GM21737 (cell line): ENCODE measurements around the gene CEACAM8.
"Not testable (repeated sequence)": the region's sequence is repeated elsewhere in the genome, so short reads cannot be mapped to it uniquely, and the experiment has no call there.

ENCODE experiments used
- ATAC-seq: cut with Tn5 transposase; IDR thresholded peaks from one replicate; pipeline ENCODE4 v1.9.1; 2021; ENCODE audit warnings: mild to moderate bottlenecking, moderate library complexity; ENCODE audit not compliant: unreplicated experiment

The CEACAM8 gene

GRCh38 chr19:42594617-42595489, at the start of gene CEACAM8:
Gene CEACAM8 (minus strand): TSS chr19:42594924. CDS start chr19:42594828, 96 bp downstream.
- ATAC-seq = no peak

GRCh38 chr19:42639324-42640092, 44.8 kb upstream of the CEACAM8 start:
- ATAC-seq = not testable (repeated sequence)

- ATAC-seq = no peak
Observed at GRCh38 chr19:42635233-42635539, 40.5 kb upstream of the CEACAM8 start.

- ATAC-seq = no peak
Observed at GRCh38 chr19:42634409-42635232, 39.9 kb upstream of the CEACAM8 start.

GRCh38 chr19:42629191-42629590, 34.5 kb upstream of the CEACAM8 start:
- no peak for ATAC-seq

GRCh38 chr19:42628411-42629140, 33.9 kb upstream of the CEACAM8 start:
- ATAC-seq = no peak

GRCh38 chr19:42627916-42628315, 33.2 kb upstream of the CEACAM8 start:
- no peak for ATAC-seq

- no peak for ATAC-seq
Observed at GRCh38 chr19:42626181-42626580, 31.5 kb upstream of the CEACAM8 start.

- ATAC-seq = no peak
Observed at GRCh38 chr19:42619271-42619670, 24.5 kb upstream of the CEACAM8 start.

GRCh38 chr19:42613666-42614065, 18.9 kb upstream of the CEACAM8 start:
- ATAC-seq = no peak

- ATAC-seq = not testable (repeated sequence)
Observed at GRCh38 chr19:42610401-42610915, 15.7 kb upstream of the CEACAM8 start.

GRCh38 chr19:42606660-42607351, 12.1 kb upstream of the CEACAM8 start:
- ATAC-seq = no peak

GRCh38 chr19:42601811-42602443, 7.2 kb upstream of the CEACAM8 start:
- ATAC-seq = no peak

GRCh38 chr19:42596391-42597072, 1.8 kb upstream of the CEACAM8 start:
- ATAC-seq = no peak

- no peak for ATAC-seq
Observed at GRCh38 chr19:42595550-42596172, 937 bp upstream of the CEACAM8 start.

- no peak for ATAC-seq
Observed at GRCh38 chr19:42589792-42590191, 4.9 kb downstream of the CEACAM8 start.

GRCh38 chr19:42584466-42584865, 10.3 kb downstream of the CEACAM8 start:
- ATAC-seq = no peak

- ATAC-seq = no peak
Observed at GRCh38 chr19:42577016-42577415, 17.7 kb downstream of the CEACAM8 start.
